GM04503 (cell line): Measurements from ENCODE around the gene TECPR2.
"Not testable (repeated sequence)": the region's sequence is repeated elsewhere in the genome, so short reads cannot be mapped to it uniquely, and the experiment has no call there.

ENCODE experiments used
- DNase-seq: peaks from one replicate; pipeline ENCODE4 v3.0.0-alpha.2; 2012; ENCODE audit warnings: low read depth

TECPR2 gene

GRCh38 chr14:102333390-102333789 lies 29.4 kb upstream of the TECPR2 start:
- no peak for DNase-seq

DNA sequence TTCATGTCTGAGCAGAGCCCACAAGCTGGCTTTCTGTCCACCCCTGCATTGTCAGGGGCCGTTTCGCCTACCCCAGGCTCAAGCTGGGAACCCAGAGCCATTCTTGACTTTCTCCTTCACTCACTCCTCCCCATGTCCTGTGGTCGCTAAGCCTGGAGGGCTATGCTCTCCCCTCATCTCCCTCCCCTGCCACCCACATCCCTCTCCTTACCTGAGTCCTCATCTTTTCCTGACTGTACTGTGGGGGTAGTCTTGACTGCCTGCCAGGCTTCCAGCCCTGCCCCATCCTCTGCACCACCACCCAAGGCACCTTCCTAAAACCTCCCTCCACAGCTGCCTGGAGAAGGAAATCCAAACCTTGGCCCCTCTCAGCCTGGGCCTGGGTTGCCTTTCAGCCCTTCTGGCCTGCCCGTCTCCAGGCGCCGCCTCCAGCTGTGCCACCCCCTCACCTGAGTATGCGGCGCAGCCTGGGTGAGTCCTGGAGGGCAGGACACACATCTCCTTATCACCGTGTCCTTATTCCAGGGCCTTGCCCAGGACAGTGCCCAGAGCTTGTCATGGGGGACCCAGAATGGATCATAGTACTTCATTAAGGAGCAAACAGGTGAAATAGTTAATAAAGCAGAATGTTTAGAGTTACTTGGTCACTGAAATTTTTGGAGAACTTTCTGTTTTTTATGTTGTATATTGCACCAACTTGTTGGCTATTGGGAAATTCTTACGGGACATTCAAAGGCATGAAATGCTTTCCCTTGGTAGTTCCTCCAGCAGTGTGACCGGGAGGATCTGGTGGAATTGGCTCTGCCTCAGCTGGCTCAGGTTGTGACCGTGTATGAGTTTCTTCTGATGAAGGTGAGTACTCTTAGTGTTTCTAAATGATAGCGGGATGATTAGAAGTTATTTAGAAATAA lies 28.7 kb upstream of the TECPR2 start:
- no peak for DNase-seq

DNA sequence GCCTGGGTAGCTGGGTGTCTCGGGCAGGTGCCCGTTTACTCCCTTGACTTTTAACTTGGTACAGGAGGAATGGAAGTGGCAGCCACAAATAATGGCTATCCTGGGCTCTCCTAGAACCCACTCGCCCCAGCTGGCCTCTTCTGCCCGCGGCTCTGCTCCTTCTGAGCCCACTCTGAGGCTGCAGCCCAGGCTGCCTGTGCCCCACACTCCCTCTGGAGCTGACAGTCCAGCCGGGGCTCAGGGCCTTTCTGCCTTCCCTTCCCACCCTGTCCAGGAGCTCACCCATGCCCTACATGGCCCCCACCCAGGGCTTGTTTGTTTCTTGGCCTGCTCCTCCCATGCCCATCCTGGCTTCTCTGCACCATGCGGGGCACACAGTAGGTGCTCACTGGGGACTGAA lies 27.6 kb upstream of the TECPR2 start:
- no peak for DNase-seq

DNA sequence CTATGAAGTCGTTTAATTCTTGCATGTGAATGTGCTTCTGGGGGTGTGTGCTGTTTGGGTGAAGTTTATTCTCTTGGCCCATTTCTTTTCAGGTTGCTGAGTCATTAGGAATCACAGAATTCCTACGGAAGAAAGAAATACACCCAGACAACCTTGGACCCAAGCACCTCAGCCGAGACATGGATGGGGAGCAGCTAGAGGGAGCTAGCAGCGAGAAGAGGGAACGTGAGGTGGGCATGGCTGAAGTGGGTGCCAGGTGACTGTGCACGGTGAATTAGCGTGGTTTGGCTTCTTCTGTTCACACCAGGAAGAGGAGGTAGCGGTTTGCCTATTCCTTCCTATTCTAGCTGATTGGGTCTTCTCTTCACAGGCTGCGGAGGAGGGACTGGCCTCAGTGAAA lies 24.0 kb upstream of the TECPR2 start:
- no peak for DNase-seq

GRCh38 chr14:102341566-102341965 lies 21.2 kb upstream of the TECPR2 start:
- no peak for DNase-seq

DNA sequence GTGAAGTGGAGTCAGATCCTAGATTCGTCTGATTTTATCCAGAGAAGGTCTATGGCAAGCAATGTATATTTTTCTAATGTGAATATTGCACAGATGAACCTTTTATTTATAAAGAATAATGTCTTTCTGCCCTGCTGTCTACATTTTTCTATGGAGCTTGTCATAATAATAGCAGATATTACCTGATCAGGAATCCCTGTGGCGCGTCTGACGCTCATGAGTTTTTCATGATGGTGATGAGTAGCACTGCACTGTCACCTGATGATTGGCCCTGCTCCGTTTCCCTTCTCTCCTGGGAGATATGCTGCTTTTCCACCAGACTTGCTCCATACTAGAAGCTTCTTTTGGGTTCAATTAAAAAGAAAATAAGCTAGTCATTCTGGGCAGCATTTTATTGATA lies 20.5 kb upstream of the TECPR2 start:
- no peak for DNase-seq

- DNase-seq, result no peak
Observed at GRCh38 chr14:102344084-102344483, 18.7 kb upstream of the TECPR2 start.

DNA sequence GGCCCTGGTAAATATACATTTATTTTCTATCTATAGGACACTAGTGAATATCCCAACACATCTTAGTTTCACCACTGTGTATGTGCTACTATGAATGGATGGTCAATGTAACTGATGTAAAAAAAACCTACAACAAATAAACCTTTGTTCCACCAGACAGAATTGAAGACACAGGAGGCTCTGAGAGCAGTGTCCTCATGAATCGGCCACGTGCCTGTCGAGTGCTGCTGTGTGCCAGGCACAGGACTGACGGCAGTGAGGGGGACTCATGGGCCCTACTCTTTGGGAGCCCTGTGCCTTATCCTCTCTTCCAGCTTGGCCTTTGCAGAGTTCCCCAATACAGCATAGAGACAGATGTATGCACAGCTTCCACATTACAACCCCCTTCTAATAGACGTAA lies 18.3 kb upstream of the TECPR2 start:
- DNase-seq, result no peak

DNA sequence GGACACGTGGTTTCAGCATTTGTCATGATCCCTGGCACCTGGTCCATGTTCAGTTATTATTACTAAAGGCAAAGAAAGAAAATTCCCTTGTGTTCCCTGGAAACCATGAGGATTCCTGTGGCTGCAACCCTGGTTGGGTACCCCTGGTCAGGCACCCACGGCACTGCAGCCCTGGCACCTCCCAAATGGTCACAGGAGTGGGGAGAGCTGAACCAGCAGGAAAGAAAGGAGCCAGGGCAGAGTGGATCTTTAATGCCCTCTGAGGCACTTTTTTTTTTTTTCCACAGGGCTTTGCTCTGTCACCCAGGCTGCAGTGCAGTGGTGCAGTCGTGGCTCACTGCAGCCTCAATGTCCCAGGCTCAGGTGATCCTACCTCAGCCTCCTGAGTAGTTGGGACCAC lies 17.5 kb upstream of the TECPR2 start:
- DNase-seq, result no peak

DNA sequence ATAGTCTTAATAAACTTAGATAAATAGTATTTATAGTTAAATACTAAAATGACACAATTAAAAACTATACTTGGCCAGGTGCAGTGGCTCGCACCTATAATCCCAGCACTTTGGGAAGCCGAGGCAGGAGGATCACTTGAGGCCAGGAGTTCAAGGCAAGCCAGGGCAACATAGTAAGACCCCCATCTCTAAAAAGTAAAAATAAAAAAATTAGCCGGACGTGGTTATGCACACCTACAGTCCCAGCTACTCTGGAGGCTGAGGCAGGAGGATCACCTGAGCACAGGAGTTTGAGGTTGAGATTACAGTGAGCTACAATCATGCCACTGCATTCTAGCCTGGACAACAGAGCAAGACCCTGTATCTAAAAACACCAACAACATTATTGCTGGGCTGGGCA lies 16.1 kb upstream of the TECPR2 start:
- no peak for DNase-seq

DNA sequence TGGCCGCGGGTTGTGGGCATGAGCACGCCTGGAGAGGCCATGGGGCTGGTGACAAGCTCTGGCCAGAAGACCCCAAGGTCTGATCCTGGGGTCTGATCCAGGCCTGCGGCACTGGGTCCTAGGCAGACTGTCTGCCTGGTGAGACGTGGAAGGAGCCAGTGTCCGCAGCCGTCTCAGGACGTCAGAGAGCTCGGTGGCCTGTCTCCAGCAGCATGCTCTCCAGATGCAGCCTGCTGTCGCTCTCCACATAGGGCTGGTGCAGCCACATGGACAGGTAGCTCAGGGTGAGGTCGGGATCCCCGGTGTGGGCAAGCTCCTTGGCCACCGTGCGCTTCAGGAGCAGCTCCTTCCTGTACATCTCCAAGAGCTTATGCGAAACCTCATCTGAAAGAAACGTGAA lies 14.4 kb upstream of the TECPR2 start:
- no peak for DNase-seq

- no peak for DNase-seq
Observed at GRCh38 chr14:102351023-102351422, 11.7 kb upstream of the TECPR2 start.

DNA sequence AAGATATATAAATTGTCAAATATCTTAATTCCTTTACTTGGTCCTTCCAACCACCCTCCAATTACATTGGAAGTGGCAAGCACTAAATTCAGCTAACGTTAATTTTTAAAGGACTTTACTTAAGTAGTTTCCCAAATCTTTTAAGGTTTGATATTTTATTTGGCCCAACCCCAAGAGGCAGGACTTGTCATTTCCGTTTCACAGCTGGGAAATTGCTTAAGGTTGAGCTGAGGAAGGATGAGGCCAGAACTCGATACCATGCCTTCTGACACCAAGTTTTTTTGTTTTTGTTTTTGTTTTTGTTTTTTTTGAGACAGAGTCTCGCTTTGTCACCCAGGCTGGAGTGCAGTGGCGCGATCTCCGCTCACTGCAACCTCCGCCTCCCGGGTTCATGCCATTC lies 11.1 kb upstream of the TECPR2 start:
- not testable (repeated sequence) for DNase-seq

GRCh38 chr14:102352213-102352612 lies 10.5 kb upstream of the TECPR2 start:
- DNase-seq, result no peak

GRCh38 chr14:102353126-102353619 lies 9.6 kb upstream of the TECPR2 start:
- no peak for DNase-seq

- no peak for DNase-seq
Observed at GRCh38 chr14:102356280-102356679, 6.5 kb upstream of the TECPR2 start.

DNA sequence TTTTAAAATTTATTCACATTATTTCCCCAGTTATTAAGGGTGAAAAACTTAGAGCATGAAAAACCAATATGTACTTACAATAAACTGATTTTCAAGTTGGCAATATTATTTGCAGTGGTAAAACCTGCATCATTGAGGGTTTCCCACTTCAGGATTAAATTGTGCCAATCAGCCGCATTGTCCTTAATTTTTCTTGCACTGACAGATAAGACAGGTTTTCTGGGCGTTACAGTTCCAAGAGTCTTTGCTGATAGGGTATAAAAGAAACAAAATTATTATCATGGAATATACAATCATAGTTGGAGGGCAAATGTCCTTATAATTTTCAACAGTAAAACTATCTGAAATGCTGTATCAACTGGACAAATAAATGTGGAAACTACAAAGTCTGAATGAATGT lies 3.4 kb upstream of the TECPR2 start:
- no peak for DNase-seq

DNA sequence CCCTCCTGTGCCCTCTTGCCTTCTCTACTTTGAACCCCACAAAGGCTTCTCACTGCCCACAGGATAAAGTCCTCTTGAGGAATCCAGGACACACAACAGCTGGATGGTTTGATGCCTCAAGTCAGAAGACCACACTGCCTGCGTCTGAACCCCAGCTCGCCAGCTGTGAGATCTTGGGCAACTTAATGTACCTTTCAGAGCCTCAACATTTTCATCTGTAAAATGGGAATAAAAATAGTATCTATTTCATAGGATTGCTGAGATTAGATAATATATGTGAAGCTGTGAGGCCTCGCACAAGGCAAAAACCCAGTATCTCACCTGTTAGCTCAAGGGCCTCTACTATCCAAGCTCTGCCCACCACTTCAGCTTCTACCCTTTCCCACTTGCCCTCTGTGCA lies 2.4 kb upstream of the TECPR2 start:
- DNase-seq, result no peak

- peak; percentile 14 for DNase-seq
Observed at GRCh38 chr14:102362084-102362483, 657 bp upstream of the TECPR2 start.

DNA sequence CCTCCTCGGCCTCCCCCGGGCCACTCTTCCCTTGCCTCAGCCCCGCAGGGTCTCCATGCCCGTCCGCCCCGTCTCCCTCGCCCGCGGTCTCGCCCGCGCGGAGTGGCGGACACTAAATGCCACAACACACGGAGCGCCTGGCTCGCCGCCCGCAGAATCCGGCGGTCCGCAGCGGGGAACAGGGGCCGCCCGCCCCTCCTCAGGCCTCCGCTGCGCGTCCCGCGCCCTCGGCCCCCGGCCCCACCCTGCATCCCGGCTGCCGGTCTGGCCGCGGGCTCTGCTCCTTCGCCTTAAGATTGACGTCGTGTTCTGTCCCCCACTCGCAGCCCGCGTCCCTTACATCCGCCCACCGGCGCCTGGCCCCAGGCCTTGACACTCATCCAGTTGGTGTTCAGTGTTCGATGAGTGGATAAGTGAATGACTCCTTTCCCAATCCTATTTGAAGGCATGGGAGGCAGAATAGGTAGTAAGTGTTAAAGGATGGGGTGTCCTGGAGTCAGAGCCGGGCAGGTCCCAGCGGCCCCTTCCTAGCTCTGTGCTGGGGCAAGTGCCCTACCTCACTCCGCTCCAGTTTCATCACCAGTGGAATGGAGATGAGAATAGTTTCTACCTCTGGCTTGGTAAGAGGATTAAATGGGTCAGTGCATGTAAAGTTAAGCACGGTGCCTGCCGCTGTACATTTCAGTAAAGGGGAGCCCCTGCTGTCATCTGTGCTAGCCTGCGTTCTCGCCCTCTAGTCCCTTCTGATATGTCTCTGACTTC lies 622 bp downstream of the TECPR2 start:
- peak; percentile 12 for DNase-seq

DNA sequence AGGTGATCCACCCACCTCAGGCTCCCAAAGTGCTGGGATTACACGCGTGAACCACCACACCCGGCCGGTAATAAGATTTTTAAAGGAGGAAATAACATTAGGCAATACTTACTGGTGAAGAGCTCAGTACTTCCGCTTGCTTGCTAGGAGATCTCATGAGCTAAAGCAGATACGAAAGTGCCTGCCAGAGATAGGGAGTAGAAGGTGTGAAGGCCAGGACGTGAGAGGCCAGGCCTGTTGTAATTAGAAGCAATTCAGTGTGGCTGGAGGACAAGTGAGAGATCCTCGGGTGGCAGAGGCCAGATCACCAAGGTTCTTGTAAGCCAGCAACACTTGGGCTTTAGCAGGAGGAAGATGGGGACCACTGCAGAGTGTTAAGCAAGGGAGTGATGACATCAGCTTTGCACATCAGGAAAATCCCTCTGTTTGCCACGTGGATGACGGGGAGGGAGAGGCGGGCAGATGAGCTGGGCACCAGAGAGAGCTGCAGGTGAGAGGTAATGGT lies 7.6 kb downstream of the TECPR2 start:
- no peak for DNase-seq

- DNase-seq, result no peak
Observed at GRCh38 chr14:102371361-102371760, 8.6 kb downstream of the TECPR2 start.

DNA sequence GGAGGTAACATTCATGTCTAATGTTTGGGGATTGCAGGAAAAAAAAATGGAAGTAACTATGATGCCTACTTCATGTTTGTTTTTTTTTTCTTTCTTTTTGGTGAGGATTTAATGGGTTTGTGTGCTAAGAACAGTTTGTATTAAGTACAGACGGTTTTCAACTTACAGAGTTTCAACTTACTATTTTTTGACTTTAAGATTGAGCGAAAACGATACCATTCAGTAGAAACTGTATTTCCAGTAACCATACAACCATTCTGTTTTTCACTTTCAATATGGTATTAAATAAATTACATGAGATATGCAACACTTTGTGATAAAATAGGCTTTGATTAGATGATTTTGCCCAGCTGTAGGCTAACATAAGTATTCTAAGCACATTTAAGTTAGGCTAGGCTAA lies 10.4 kb downstream of the TECPR2 start:
- DNase-seq, result no peak
